Retinal pigment epithelial cell (primary cell): ENCODE data around the gene ARHGEF3.
"Not testable (repeated sequence)": the region's sequence is repeated elsewhere in the genome, so short reads cannot be mapped to it uniquely, and the experiment has no call there.

ENCODE experiments used
- DNase-seq: peaks from one replicate; pipeline ENCODE4 v3.0.0-alpha.2; 2010; ENCODE audit warnings: low read depth
- H3K4me3 ChIP-seq: 2 replicates; pipeline ENCODE4 v1.5.1; 2011; ENCODE audit warnings: mild to moderate bottlenecking, low read length, control low read depth, moderate library complexity
- TF ChIP-seq, protein P1 (sequence below): conservative IDR thresholded peaks from 2 replicates; pipeline ENCODE4 v1.5.1; 2011; ENCODE audit warnings: low read depth, low read length, control low read depth, inconsistent platforms

The ARHGEF3 gene

DNA sequence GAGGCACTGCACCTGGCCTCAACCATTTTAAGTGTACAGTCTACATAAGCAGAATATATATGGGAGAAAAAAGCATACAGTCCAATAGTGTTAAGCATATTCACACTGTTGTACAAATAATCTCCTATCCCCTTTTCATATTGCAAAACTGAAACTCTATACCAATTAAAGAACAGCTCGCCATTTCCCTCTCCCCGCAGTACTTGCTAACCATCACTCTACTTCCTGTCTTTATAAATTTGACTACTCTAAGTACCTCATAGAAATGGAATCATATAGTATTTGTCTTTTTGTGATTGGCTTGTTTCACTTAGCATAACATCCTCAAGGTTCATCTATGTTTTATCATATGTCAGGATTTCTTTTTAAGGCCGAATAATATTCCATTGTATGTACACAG lies 97.0 kb downstream of the ARHGEF3 start:
- TF ChIP-seq, protein P1, sequence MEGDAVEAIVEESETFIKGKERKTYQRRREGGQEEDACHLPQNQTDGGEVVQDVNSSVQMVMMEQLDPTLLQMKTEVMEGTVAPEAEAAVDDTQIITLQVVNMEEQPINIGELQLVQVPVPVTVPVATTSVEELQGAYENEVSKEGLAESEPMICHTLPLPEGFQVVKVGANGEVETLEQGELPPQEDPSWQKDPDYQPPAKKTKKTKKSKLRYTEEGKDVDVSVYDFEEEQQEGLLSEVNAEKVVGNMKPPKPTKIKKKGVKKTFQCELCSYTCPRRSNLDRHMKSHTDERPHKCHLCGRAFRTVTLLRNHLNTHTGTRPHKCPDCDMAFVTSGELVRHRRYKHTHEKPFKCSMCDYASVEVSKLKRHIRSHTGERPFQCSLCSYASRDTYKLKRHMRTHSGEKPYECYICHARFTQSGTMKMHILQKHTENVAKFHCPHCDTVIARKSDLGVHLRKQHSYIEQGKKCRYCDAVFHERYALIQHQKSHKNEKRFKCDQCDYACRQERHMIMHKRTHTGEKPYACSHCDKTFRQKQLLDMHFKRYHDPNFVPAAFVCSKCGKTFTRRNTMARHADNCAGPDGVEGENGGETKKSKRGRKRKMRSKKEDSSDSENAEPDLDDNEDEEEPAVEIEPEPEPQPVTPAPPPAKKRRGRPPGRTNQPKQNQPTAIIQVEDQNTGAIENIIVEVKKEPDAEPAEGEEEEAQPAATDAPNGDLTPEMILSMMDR = no peak
- DNase-seq = no peak
- H3K4me3 ChIP-seq = no peak overlapping the region

DNA sequence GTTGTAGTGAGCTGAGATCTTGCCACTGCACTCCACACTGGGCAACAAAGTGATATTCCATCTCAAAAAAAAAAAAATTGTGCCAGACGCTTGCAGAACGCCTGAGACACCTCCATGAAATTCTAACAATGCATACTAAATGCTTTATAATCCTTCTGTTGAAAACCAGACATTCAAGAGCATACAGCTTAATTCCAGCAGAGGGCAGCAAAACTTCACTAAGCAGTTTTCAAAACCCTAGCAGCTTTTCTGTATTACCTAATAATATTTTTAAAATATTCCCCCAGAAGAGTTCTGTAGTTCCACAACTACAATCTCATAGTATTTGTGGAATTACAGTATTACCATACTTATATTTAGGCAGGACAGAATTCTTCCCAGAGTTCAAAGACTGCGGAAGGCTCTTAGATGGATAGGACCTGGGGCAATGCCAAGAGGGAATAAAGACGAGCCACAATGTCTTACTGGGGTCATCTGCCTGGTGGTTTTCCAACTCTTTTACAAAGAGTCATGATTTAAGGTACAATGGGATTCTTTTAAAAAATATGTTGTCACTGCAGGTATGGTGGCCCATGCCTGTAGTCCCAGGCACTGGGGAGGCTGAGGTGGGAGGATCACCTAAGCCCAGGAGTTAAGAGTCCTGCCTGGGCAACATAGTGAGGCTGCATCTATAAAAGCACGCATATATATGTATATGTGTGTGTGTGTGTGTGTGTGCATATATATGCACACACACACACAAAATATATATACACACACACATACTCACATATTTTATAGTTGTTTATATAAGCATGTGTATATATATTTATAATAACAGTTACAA lies 99.0 kb downstream of the ARHGEF3 start:
- TF ChIP-seq, protein P1 = peak; percentile 79
- peak; percentile 46 for DNase-seq
- no peak overlapping the region for H3K4me3 ChIP-seq

DNA sequence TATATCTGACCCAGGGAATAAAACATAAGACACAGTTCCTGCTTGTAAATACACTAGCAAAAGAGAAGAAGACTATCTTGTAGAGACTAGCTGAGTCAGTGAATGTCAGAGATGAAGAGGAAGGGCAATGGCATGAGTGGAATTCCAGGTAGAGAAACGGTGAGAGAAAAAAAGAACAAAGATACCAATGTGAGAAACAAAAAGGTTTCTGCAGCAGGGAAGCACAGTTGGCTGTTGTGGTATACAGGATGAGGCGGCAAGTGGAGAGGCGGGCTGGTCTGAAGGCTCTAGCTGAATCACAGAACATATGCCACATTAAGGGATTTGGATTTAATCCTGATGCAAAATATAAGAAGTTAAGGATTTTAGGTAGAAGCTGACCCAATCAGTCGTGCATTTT lies 101.6 kb downstream of the ARHGEF3 start:
- H3K4me3 ChIP-seq = no peak overlapping the region
- TF ChIP-seq, protein P1 = no peak
- peak; percentile 8 for DNase-seq

DNA sequence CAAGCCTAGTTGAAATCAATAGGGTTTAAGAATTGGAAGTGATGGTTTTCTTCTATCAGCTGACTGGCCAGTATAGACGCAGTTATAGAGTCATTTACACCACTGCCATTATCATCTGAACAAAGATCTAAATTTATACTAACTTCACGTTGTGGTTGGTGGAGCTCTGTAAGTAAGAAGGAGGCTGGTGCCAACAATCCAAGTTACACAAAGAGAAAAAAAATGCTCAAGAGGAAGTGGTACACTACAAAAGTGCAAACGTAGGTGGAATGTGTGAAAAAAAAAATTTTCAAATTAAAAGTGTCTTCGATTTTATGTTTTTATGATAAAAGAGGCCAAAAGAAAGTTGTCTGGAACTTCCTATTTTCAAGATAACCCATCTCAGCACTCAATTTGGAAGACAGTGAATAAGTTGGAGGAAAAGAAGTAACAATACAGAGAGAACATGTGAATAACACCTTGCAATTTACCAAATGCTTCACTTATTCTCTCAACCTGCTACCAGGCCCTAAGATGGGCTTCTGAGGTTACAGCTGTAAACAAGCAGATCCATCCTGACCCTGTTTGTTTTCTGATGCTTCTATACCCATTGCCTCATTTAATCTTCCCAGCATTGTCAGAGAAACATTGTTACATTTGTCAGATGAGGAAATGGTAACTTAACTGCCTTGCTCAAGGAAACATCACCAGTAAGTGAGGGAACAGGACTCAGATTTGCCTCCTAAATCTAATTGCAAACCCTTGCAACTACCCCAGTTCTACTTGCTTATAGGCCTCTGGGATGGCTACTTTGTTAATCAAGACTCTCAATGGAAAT lies 106.7 kb downstream of the ARHGEF3 start:
- DNase-seq = no peak
- no peak overlapping the region for H3K4me3 ChIP-seq
- TF ChIP-seq, protein P1 = no peak

DNA sequence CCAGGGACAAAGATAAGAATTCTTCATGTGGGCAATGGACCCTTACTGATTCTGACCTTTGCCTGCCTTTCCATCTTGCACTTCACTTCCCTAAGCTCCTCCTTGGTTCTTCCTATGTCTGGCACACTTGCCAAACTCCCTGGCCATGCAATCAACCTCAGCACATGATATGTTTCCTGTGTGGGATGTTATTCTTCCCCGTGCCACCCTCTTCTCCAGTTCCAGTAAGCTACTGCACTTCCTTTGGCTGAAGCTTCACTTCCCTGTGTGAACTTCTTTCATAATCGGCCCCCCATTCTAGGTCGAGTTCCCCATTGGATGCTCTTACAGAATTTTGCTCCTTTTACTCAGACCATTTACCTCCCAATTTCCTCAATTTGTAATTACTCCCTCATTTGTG lies 108.0 kb downstream of the ARHGEF3 start:
- TF ChIP-seq, protein P1 = no peak
- DNase-seq = no peak
- H3K4me3 ChIP-seq = no peak overlapping the region

DNA sequence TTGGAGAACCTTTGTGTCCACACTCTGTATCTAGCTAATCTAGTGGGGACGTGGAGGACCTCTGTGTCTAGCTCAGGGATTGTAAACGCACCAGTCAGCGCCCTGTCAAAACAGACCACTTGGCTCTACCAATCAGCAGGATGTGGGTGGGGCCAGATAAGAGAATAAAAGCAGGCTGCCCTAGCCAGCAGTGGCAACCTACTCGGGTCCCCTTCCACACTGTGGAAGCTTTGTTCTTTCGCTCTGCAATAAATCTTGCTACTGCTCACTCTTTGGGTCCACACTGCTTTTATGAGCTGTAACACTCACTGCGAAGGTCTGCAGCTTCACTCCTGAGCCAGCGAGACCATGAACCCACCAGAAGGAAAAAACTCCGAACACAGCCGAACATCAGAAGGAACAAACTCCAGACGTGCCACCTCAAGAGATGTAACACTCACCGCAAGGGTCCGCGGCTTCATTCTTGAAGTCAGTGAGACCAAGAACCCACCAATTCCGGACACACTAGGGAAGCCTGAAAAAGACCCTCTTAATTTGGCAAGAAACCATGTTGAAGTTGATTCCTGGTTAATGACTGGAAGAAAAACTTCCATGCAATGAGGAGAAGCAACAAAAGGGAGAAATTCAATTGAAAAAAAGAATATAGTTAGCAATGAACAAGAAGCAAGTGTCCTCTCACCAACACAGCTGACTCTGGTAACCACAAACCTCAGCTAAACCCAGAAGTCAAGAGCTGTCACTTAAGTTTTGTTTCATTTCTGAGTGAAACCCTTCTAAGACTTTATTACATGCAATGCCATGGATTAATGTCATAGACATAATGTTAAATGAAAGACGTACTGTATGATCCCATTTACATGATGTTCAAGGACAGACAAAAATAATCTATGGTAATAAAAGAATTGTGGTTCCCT lies 109.0 kb downstream of the ARHGEF3 start:
- DNase-seq, H3K4me3 ChIP-seq: not testable (repeated sequence)

DNA sequence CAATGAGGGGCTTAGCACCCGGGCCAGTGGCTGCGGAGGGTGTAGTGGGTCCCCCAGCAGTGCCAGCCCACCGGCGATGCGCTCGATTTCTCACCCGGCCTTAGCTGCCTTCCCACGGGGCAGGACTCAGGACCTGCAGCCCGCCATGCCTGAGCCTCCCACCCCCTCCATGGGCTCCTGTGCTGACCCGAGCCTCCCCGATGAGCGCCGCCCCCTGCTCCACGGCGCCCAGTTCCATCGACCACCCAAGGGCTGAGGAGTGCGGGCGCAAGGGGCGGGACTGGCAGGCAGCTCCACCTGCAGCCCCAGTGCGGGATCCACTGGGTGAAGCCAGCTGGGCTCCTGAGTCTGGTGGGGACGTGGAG lies 109.8 kb downstream of the ARHGEF3 start:
- not testable (repeated sequence) for DNase-seq

More for the DNA sequence above, 109.8 kb downstream of the ARHGEF3 start:
- H3K4me3 ChIP-seq = not testable (repeated sequence)
